ENCODE results near the gene VIL1.

- TF ChIP-seq EZH2 (IDR thresholded peaks at IDR 0.05; ENCODE audit: low read length) = no peak
- no peak for TF ChIP-seq CTCF (optimal IDR thresholded peaks at IDR 0.05 in 1 of 3, IDR thresholded peaks at IDR 0.05 in 1 of 3, conservative IDR thresholded peaks at IDR 0.05 in 1 of 3; ENCODE audit: extremely low read depth in 1 of 3, insufficient read depth in 2 of 3, low read length in 3 of 3)
These were observed 33.9 kb upstream of the VIL1 start for GRCh38 chr2:218384975-218385374.
